Measurements from ENCODE around the gene GOLGA6C.

DNA sequence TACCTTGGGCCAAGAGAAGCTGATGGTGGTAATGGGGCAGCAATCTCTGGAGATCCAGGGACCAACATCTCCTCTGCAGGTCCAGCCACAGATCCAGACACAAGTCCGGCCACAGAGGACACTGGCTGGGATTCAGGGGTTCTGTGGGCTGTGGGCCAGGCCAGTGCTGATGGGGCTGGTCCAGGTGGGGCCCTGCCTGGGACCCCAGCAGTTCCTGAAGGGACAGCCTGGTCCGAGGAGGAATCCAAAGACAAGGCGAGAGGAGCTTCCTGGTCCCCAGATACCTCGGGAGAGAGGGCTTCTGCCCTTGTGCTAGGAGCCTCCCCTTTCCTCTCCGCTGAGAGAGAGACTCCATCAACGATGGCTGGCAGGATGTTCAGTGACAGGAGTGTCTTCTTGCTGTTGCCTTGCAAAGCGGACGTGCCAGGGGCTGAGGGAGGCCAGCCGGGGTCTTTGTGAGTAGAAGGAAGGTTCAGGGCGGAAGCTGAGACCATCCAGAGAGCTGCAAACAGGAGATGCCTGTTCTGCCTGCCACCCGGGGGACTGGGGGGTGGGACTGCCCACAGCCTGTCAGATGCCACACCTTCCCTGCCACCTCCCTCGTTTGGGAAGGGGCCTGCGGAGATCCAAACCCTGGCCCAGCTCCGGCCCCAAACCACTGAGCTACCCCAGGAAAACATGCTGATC lies 24.5 kb upstream of the GOLGA6C start:
- TF ChIP-seq, protein P1, sequence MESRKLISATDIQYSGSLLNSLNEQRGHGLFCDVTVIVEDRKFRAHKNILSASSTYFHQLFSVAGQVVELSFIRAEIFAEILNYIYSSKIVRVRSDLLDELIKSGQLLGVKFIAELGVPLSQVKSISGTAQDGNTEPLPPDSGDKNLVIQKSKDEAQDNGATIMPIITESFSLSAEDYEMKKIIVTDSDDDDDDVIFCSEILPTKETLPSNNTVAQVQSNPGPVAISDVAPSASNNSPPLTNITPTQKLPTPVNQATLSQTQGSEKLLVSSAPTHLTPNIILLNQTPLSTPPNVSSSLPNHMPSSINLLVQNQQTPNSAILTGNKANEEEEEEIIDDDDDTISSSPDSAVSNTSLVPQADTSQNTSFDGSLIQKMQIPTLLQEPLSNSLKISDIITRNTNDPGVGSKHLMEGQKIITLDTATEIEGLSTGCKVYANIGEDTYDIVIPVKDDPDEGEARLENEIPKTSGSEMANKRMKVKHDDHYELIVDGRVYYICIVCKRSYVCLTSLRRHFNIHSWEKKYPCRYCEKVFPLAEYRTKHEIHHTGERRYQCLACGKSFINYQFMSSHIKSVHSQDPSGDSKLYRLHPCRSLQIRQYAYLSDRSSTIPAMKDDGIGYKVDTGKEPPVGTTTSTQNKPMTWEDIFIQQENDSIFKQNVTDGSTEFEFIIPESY (IDR thresholded peaks at IDR 0.05) = no peak
- TF ChIP-seq, protein P2, sequence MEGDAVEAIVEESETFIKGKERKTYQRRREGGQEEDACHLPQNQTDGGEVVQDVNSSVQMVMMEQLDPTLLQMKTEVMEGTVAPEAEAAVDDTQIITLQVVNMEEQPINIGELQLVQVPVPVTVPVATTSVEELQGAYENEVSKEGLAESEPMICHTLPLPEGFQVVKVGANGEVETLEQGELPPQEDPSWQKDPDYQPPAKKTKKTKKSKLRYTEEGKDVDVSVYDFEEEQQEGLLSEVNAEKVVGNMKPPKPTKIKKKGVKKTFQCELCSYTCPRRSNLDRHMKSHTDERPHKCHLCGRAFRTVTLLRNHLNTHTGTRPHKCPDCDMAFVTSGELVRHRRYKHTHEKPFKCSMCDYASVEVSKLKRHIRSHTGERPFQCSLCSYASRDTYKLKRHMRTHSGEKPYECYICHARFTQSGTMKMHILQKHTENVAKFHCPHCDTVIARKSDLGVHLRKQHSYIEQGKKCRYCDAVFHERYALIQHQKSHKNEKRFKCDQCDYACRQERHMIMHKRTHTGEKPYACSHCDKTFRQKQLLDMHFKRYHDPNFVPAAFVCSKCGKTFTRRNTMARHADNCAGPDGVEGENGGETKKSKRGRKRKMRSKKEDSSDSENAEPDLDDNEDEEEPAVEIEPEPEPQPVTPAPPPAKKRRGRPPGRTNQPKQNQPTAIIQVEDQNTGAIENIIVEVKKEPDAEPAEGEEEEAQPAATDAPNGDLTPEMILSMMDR (IDR thresholded peaks at IDR 0.05; ENCODE audit: low read depth, low read length, missing input control) = no peak
- TF ChIP-seq RAD21 (IDR thresholded peaks at IDR 0.05) (no peak), HNF4A (conservative IDR thresholded peaks at IDR 0.05) (no peak), YY1 (IDR thresholded peaks at IDR 0.05) (no peak), TAF1 (conservative IDR thresholded peaks at IDR 0.05) (no peak), RXRA (IDR thresholded peaks at IDR 0.05) (no peak), SP1 (IDR thresholded peaks at IDR 0.05) (no peak)
- TF ChIP-seq, protein P3, sequence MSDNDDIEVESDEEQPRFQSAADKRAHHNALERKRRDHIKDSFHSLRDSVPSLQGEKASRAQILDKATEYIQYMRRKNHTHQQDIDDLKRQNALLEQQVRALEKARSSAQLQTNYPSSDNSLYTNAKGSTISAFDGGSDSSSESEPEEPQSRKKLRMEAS (IDR thresholded peaks at IDR 0.05) = no peak
- TF ChIP-seq, protein P4, sequence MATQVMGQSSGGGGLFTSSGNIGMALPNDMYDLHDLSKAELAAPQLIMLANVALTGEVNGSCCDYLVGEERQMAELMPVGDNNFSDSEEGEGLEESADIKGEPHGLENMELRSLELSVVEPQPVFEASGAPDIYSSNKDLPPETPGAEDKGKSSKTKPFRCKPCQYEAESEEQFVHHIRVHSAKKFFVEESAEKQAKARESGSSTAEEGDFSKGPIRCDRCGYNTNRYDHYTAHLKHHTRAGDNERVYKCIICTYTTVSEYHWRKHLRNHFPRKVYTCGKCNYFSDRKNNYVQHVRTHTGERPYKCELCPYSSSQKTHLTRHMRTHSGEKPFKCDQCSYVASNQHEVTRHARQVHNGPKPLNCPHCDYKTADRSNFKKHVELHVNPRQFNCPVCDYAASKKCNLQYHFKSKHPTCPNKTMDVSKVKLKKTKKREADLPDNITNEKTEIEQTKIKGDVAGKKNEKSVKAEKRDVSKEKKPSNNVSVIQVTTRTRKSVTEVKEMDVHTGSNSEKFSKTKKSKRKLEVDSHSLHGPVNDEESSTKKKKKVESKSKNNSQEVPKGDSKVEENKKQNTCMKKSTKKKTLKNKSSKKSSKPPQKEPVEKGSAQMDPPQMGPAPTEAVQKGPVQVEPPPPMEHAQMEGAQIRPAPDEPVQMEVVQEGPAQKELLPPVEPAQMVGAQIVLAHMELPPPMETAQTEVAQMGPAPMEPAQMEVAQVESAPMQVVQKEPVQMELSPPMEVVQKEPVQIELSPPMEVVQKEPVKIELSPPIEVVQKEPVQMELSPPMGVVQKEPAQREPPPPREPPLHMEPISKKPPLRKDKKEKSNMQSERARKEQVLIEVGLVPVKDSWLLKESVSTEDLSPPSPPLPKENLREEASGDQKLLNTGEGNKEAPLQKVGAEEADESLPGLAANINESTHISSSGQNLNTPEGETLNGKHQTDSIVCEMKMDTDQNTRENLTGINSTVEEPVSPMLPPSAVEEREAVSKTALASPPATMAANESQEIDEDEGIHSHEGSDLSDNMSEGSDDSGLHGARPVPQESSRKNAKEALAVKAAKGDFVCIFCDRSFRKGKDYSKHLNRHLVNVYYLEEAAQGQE (IDR thresholded peaks at IDR 0.05) = no peak

Measured in liver (tissue), 3 donors.